A549 (cell line): ENCODE results near the gene MYLK2.

Experiments
- NR3C1 ChIP-seq: fragments of >200 bp; sonication (Bioruptor Twin); formaldehyde crosslinking; IDR thresholded peaks from 3 replicates; pipeline ENCODE4 v1.6.1; 2017
- POLR2A ChIP-seq: IDR thresholded peaks from 2 replicates; pipeline ENCODE4 v1.6.1; 2012; ENCODE audit warnings: mild to moderate bottlenecking, low read length
- RNF2 ChIP-seq: fragments of 200-600 bp; sonication (generic); IDR thresholded peaks from 2 replicates; pipeline ENCODE4 v1.6.1; 2016; ENCODE audit warnings: low read depth, mild to moderate bottlenecking, antibody characterized with exemption, moderate library complexity, borderline replicate concordance
- SREBF2 ChIP-seq: fragments of 450-650 bp; IDR thresholded peaks from 2 replicates; pipeline ENCODE4 v1.6.1; 2014; ENCODE audit warnings: mild to moderate bottlenecking, moderate library complexity
- TF ChIP-seq, protein P1 (sequence below): fragments of 200-600 bp; sonication (generic); IDR thresholded peaks from 2 replicates; pipeline ENCODE4 v1.6.1; 2016; ENCODE audit warnings: antibody characterized with exemption, mild to moderate bottlenecking, moderate library complexity
- TF ChIP-seq, protein P2 (sequence below): fragments of >200 bp; sonication (Bioruptor Twin); formaldehyde crosslinking; IDR thresholded peaks from 3 replicates; pipeline ENCODE4 v1.5.1; 2016

DNA sequence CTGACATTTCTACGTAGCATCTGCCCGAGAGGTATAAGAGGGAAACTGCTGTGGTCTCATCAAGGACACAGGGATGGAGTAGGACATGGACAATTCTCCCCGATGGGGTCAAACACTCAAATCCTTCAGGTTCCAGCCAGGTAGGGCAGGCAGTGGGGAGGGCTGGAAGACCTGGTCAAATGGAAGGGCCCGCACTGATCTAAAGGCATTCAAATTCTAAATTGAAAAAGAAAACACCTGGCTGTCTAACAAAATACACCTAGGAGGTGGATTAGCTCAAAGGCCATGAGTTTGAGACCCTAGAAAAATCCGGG is 43.0 kb downstream of the MYLK2 start:
- TF ChIP-seq, protein P1, sequence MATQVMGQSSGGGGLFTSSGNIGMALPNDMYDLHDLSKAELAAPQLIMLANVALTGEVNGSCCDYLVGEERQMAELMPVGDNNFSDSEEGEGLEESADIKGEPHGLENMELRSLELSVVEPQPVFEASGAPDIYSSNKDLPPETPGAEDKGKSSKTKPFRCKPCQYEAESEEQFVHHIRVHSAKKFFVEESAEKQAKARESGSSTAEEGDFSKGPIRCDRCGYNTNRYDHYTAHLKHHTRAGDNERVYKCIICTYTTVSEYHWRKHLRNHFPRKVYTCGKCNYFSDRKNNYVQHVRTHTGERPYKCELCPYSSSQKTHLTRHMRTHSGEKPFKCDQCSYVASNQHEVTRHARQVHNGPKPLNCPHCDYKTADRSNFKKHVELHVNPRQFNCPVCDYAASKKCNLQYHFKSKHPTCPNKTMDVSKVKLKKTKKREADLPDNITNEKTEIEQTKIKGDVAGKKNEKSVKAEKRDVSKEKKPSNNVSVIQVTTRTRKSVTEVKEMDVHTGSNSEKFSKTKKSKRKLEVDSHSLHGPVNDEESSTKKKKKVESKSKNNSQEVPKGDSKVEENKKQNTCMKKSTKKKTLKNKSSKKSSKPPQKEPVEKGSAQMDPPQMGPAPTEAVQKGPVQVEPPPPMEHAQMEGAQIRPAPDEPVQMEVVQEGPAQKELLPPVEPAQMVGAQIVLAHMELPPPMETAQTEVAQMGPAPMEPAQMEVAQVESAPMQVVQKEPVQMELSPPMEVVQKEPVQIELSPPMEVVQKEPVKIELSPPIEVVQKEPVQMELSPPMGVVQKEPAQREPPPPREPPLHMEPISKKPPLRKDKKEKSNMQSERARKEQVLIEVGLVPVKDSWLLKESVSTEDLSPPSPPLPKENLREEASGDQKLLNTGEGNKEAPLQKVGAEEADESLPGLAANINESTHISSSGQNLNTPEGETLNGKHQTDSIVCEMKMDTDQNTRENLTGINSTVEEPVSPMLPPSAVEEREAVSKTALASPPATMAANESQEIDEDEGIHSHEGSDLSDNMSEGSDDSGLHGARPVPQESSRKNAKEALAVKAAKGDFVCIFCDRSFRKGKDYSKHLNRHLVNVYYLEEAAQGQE = no peak
- TF ChIP-seq SREBF2 = no peak
- TF ChIP-seq, protein P2, sequence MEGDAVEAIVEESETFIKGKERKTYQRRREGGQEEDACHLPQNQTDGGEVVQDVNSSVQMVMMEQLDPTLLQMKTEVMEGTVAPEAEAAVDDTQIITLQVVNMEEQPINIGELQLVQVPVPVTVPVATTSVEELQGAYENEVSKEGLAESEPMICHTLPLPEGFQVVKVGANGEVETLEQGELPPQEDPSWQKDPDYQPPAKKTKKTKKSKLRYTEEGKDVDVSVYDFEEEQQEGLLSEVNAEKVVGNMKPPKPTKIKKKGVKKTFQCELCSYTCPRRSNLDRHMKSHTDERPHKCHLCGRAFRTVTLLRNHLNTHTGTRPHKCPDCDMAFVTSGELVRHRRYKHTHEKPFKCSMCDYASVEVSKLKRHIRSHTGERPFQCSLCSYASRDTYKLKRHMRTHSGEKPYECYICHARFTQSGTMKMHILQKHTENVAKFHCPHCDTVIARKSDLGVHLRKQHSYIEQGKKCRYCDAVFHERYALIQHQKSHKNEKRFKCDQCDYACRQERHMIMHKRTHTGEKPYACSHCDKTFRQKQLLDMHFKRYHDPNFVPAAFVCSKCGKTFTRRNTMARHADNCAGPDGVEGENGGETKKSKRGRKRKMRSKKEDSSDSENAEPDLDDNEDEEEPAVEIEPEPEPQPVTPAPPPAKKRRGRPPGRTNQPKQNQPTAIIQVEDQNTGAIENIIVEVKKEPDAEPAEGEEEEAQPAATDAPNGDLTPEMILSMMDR = no peak
- no peak for TF ChIP-seq RNF2
- no peak for TF ChIP-seq NR3C1
- TF ChIP-seq POLR2A = no peak
